GM10266 (cell line): ENCODE measurements around the gene VAV3.
"Not testable (repeated sequence)": the region's sequence is repeated elsewhere in the genome, so short reads cannot be mapped to it uniquely, and the experiment has no call there.

Experiments
- DNase-seq: peaks from one replicate; pipeline ENCODE4 v3.0.0; 2012; ENCODE audit errors: extremely low spot score
- CTCF ChIP-seq: IDR thresholded peaks from 2 replicates; pipeline ENCODE4 v1.5.1; 2012; ENCODE audit warnings: mild to moderate bottlenecking, low read depth; ENCODE audit not compliant: control insufficient read depth, insufficient read depth; ENCODE audit errors: missing control alignments

VAV3 gene

GRCh38 chr1:107653005-107653404 lies 312.0 kb downstream of the VAV3 start:
- DNase-seq = no peak

GRCh38 chr1:107650825-107651224 lies 314.2 kb downstream of the VAV3 start:
- DNase-seq = not testable (repeated sequence)

More at GRCh38 chr1:107653005-107653404, 312.0 kb downstream of the VAV3 start:
- TF ChIP-seq CTCF = no peak

- no peak for TF ChIP-seq CTCF
- no peak for DNase-seq
Observed at GRCh38 chr1:107649023-107649422, 316.0 kb downstream of the VAV3 start.

DNA sequence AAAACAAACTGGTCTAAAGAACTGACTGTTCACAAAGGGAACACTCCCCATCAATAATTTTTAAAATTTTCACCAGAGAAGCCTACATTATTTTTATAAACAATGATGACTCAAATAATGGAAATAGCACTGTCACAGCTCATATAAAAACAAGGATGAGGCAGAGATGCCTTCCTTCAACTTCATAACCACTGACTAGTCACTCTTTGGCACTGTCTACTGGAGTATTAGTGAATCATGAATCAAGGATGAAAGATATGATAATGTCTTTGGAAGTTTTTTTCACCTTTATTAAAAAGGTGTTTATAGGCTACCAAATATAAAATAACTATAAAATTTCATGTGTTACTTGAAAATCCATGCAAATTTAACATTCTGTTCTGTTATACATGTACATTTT lies 316.9 kb downstream of the VAV3 start:
- TF ChIP-seq CTCF = no peak
- DNase-seq = no peak

GRCh38 chr1:107647012-107647411 lies 318.0 kb downstream of the VAV3 start:
- no peak for TF ChIP-seq CTCF

GRCh38 chr1:107643766-107644165 lies 321.2 kb downstream of the VAV3 start:
- DNase-seq = no peak
- no peak for TF ChIP-seq CTCF

More at GRCh38 chr1:107647012-107647411, 318.0 kb downstream of the VAV3 start:
- no peak for DNase-seq

- TF ChIP-seq CTCF = no peak
- no peak for DNase-seq
Observed at GRCh38 chr1:107640207-107640606, 324.8 kb downstream of the VAV3 start.

GRCh38 chr1:107637101-107637500 lies 327.9 kb downstream of the VAV3 start:
- no peak for DNase-seq
- no peak for TF ChIP-seq CTCF
